Neural progenitor cell (in vitro differentiated cells): Measurements from ENCODE around the gene CERS6. TPM values are rescaled to one million over a fixed set of nuclear protein-coding genes. Genes with fewer than 3 reads are reported as not detected.

Source experiments
- DNase-seq: peaks from one replicate; pipeline ENCODE4 v3.0.0-alpha.2; 2016; ENCODE audit warnings: low spot score
- H2AFZ ChIP-seq: fragments of 200-600 bp; sonication (generic); replicated peaks from 2 replicates; pipeline ENCODE4 v1.6.1; 2016; ENCODE audit warnings: antibody characterized with exemption
- H3F3A ChIP-seq: fragments of 200-600 bp; sonication (generic); 2 replicates; pipeline ENCODE4 v1.6.1; 2016; ENCODE audit warnings: antibody characterized with exemption, low read depth
- H3K27ac ChIP-seq: fragments of 200-600 bp; sonication (generic); 2 replicates; pipeline ENCODE4 v1.5.1; 2016; ENCODE audit warnings: mild to moderate bottlenecking
- H3K27me3 ChIP-seq: fragments of 200-600 bp; sonication (generic); 2 replicates; pipeline ENCODE4 v1.6.1; 2016; ENCODE audit warnings: mild to moderate bottlenecking, moderate library complexity
- H3K36me3 ChIP-seq: fragments of 200-600 bp; sonication (generic); 2 replicates; pipeline ENCODE4 v1.5.1; 2016
- H3K4me1 ChIP-seq: fragments of 200-600 bp; sonication (generic); 2 replicates; pipeline ENCODE4 v1.6.1; 2016; ENCODE audit warnings: mixed run types
- H3K4me2 ChIP-seq: fragments of 200-600 bp; sonication (generic); 2 replicates; pipeline ENCODE4 v1.6.1; 2016
- H3K4me3 ChIP-seq: fragments of 200-600 bp; sonication (generic); 2 replicates; pipeline ENCODE4 v1.5.1; 2016
- H3K79me2 ChIP-seq: fragments of 200-600 bp; sonication (generic); 2 replicates; pipeline ENCODE4 v1.6.1; 2016; ENCODE audit warnings: low read depth
- H3K9ac ChIP-seq: fragments of 200-600 bp; sonication (generic); 2 replicates; pipeline ENCODE4 v1.6.1; 2016
- H3K9me3 ChIP-seq: fragments of 200-600 bp; sonication (generic); 2 replicates; pipeline ENCODE4 v1.5.1; 2016; ENCODE audit warnings: low read depth
- H4K20me1 ChIP-seq: fragments of 200-600 bp; sonication (generic); 2 replicates; pipeline ENCODE4 v1.6.1; 2016; ENCODE audit warnings: low read depth
- H3K27ac Mint-ChIP-seq: 3 replicates; pipeline ENCODE4 v1.8.0; 2021; ENCODE audit warnings: mixed read lengths
- H3K27me3 Mint-ChIP-seq: 2 replicates; pipeline ENCODE4 v1.8.0; 2022; ENCODE audit warnings: low read depth, mild to moderate bottlenecking, inconsistent platforms, moderate library complexity, mixed read lengths; ENCODE audit not compliant: insufficient read depth
- H3K36me3 Mint-ChIP-seq: 3 replicates; pipeline ENCODE4 v1.8.0; 2021; ENCODE audit warnings: mixed read lengths
- H3K4me1 Mint-ChIP-seq: 3 replicates; pipeline ENCODE4 v1.8.0; 2021; ENCODE audit warnings: mixed read lengths
- H3K4me3 Mint-ChIP-seq: 3 replicates; pipeline ENCODE4 v1.8.0; 2021; ENCODE audit warnings: mild to moderate bottlenecking, moderate library complexity, mixed read lengths
- H3K9me3 Mint-ChIP-seq: 3 replicates; pipeline ENCODE4 v1.8.0; 2020; ENCODE audit warnings: mixed read lengths
- EZH2 ChIP-seq: fragments of 200-600 bp; sonication (generic); IDR thresholded peaks from 2 replicates; pipeline ENCODE4 v1.6.1; 2017; ENCODE audit warnings: antibody characterized with exemption, mild to moderate bottlenecking, moderate library complexity
- EZH2phosphoT487 ChIP-seq: fragments of 200-600 bp; sonication (generic); IDR thresholded peaks from 2 replicates; pipeline ENCODE4 v1.6.1; 2017; ENCODE audit warnings: antibody characterized with exemption
- total RNA-seq: library from RNA; depleted of rRNA; stranded (reverse); fragments of >200 nt; gene quantifications from 2 replicates; pipeline ENCODE4 v1.2.3, GENCODE V29; 2015; ENCODE audit warnings: low replicate concordance
- TF ChIP-seq, protein P1 (sequence below): fragments of 200-600 bp; sonication (generic); IDR thresholded peaks from 2 replicates; pipeline ENCODE4 v1.5.1; 2017; ENCODE audit warnings: antibody characterized with exemption, mild to moderate bottlenecking

Gene CERS6
- total RNA-seq, 1 donor from 2014 or later, result 50.8 TPM

DNA sequence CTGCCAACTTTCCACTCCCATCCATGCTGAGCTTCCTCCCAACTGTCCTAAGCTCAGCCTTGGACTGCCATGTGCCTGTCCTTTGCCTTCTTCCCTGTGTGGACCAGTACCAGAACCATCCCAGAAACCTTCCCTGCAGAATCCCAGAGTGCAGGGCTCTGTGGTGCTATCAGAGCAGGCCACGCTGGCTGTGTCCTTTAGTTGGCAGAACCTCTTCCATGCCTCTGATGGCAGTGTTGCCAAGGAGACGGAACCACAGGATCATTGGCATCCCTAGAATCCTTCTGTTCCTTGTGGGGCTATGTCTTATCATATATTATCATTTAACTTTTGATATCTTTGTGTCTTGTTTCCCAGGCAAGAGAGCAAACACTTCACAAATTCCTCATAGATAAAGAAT lies 273.4 kb downstream of the CERS6 start:
- Histone ChIP-seq H3K79me2 (no peaks in the 10 kb centered on the region), H3K4me1 (peaks cover 12% of the 10 kb centered on the region), H3K9me3 (no peaks in the 10 kb centered on the region), H3K27me3 (no peaks in the 10 kb centered on the region), H3K4me3 (no peak overlapping the region), H3K9ac (no peak overlapping the region), H3K4me2 (no peak overlapping the region), H3F3A (no peaks in the 10 kb centered on the region), H2AFZ (no peak overlapping the region), H3K27ac (no peak overlapping the region), H3K36me3 (no peaks in the 10 kb centered on the region), H4K20me1 (no peaks in the 10 kb centered on the region)
- Mint-ChIP-seq H3K36me3 (peaks cover 5% of the 10 kb centered on the region), H3K9me3 (no peaks in the 10 kb centered on the region), H3K27me3 (no peaks in the 10 kb centered on the region), H3K4me3 (no peak overlapping the region), H3K27ac (no peak overlapping the region), H3K4me1 (peaks cover 36% of the 10 kb centered on the region)
- DNase-seq, result no peak
- TF ChIP-seq EZH2phosphoT487 (no peak), EZH2 (no peak)
- TF ChIP-seq, protein P1, sequence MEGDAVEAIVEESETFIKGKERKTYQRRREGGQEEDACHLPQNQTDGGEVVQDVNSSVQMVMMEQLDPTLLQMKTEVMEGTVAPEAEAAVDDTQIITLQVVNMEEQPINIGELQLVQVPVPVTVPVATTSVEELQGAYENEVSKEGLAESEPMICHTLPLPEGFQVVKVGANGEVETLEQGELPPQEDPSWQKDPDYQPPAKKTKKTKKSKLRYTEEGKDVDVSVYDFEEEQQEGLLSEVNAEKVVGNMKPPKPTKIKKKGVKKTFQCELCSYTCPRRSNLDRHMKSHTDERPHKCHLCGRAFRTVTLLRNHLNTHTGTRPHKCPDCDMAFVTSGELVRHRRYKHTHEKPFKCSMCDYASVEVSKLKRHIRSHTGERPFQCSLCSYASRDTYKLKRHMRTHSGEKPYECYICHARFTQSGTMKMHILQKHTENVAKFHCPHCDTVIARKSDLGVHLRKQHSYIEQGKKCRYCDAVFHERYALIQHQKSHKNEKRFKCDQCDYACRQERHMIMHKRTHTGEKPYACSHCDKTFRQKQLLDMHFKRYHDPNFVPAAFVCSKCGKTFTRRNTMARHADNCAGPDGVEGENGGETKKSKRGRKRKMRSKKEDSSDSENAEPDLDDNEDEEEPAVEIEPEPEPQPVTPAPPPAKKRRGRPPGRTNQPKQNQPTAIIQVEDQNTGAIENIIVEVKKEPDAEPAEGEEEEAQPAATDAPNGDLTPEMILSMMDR, result no peak

DNA sequence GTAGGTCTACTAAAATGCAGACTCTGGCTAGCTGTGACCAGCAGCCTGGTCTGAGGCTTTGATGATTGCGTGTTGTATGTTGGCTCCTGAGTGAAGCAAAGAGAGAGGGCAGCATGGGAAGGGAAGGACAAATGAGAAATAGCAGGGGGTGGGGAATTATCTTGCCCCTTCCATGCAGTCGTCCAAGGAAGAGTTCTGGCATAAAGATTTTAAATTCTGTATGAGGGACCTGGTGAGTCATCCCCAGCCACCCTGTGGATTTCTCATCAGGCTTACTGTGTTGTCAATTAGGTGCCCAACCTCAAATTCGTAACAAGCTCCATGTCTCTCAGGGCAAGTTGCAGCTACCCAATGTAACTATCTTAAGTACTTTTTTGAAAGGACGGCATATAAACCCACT lies 274.3 kb downstream of the CERS6 start:
- no peaks in the 10 kb centered on the region for H3K79me2 ChIP-seq
- H3K9me3 ChIP-seq, result no peaks in the 10 kb centered on the region
- H3K4me1 Mint-ChIP-seq, result peaks cover 36% of the 10 kb centered on the region
- H3K36me3 ChIP-seq, result no peaks in the 10 kb centered on the region
- H3K36me3 Mint-ChIP-seq, result peaks cover 5% of the 10 kb centered on the region
- no peak for TF ChIP-seq EZH2
- no peak for TF ChIP-seq EZH2phosphoT487
- TF ChIP-seq, protein P1, result no peak
- no peaks in the 10 kb centered on the region for H3F3A ChIP-seq
- H3K9ac ChIP-seq, result no peak overlapping the region
- H3K4me1 ChIP-seq, result peaks cover 12% of the 10 kb centered on the region
- DNase-seq, result peak; percentile 24
- H3K27me3 Mint-ChIP-seq, result no peaks in the 10 kb centered on the region
- H3K9me3 Mint-ChIP-seq, result no peaks in the 10 kb centered on the region
- H3K4me2 ChIP-seq, result no peak overlapping the region
- no peak overlapping the region for H3K4me3 ChIP-seq
- H3K4me3 Mint-ChIP-seq, result no peak overlapping the region
- H2AFZ ChIP-seq, result no peak overlapping the region
- no peaks in the 10 kb centered on the region for H4K20me1 ChIP-seq
- H3K27ac ChIP-seq, result no peak overlapping the region
- peak overlapping the region; percentile 74 for H3K27ac Mint-ChIP-seq
- no peaks in the 10 kb centered on the region for H3K27me3 ChIP-seq

DNA sequence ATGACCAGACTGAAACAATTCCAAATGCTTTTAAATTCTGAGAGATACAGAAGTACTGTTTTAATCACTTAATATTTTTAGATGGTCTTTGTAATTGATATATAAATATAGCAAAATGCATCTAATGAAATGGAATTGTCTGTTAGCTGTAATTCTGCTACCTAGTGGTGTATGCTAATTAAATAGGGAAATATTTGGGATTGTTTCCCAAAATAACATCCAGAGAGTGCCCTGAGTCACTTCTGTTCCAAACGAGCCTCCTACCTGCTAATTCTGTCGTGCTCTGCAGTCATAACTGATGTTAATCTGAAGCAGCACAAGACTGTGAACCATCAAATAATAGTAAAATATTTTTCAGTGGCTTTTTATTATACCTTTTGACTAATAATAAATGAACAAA lies 274.9 kb downstream of the CERS6 start:
- Mint-ChIP-seq H3K36me3 (peaks cover 2% of the 10 kb centered on the region), H3K4me1 (peaks cover 36% of the 10 kb centered on the region), H3K27ac (no peak overlapping the region), H3K27me3 (no peaks in the 10 kb centered on the region), H3K9me3 (no peaks in the 10 kb centered on the region), H3K4me3 (no peak overlapping the region)
- Histone ChIP-seq H3K36me3 (no peaks in the 10 kb centered on the region), H3K4me3 (no peak overlapping the region), H3K79me2 (no peaks in the 10 kb centered on the region), H3K9ac (no peak overlapping the region), H3K9me3 (no peaks in the 10 kb centered on the region), H2AFZ (no peak overlapping the region), H3F3A (no peaks in the 10 kb centered on the region), H3K4me2 (no peak overlapping the region), H3K27me3 (no peaks in the 10 kb centered on the region), H3K27ac (no peak overlapping the region), H4K20me1 (no peaks in the 10 kb centered on the region), H3K4me1 (peaks cover 12% of the 10 kb centered on the region)
- DNase-seq, result no peak
- TF ChIP-seq, protein P1, result no peak
- TF ChIP-seq EZH2phosphoT487, result no peak
- no peak for TF ChIP-seq EZH2
